ENCODE data around the gene FUT6. TPM values are rescaled to one million over a fixed set of nuclear protein-coding genes. Genes with fewer than 3 reads are reported as not detected.

Gene FUT6
- polyA plus RNA-seq, 3 donors, result not detected

GRCh38 chr19:5803441-5803751 lies 36.1 kb downstream of the FUT6 start:
- H3K27me3 Mint-ChIP-seq (ENCODE audit: low read depth in 3 of 3), result peaks cover 69 to 87% (median 79%) of the 10 kb centered on the region in 3 donors
- Histone ChIP-seq H3K9me3 (replicated peaks in 1 of 2; ENCODE audit: control insufficient read depth in 1 of 2, insufficient read depth in 1 of 2, low read length in 2 of 2) (peaks cover 10 to 17% of the 10 kb centered on the region in 2 donors), H3K27ac (ENCODE audit: low read depth in 1 of 2, low read length in 2 of 2) (no peak overlapping the region), H3K9ac (ENCODE audit: insufficient read depth, low read length, poor library complexity, severe bottlenecking) (no peak overlapping the region), H3K36me3 (replicated peaks in 1 of 2; ENCODE audit: control insufficient read depth in 1 of 2, insufficient read depth in 2 of 2, low read length in 2 of 2) (no peaks in the 10 kb centered on the region), H3K27me3 (ENCODE audit: control insufficient read depth in 2 of 2, insufficient read depth in 2 of 2, low read length in 2 of 2) (peaks cover 10 to 55% of the 10 kb centered on the region in 2 donors), H3K79me2 (ENCODE audit: insufficient read depth, low read length) (no peaks in the 10 kb centered on the region), H4K20me1 (ENCODE audit: insufficient read depth, low read length) (no peaks in the 10 kb centered on the region), H3K4me3 (replicated peaks in 1 of 3; ENCODE audit: low read depth in 2 of 3, low read length in 3 of 3) (peak overlapping the region in 2 of 3 experiments; percentile 27 to 67), H2AFZ (ENCODE audit: insufficient read depth, low read depth, low read length, poor library complexity, severe bottlenecking) (peak overlapping the region; percentile 74), H3K4me1 (ENCODE audit: control insufficient read depth in 1 of 2, insufficient read depth in 2 of 2, low read length in 2 of 2) (peaks cover 15 to 16% of the 10 kb centered on the region in 2 donors), H3K4me2 (replicated peaks; ENCODE audit: extremely low read depth, low read length, poor library complexity, severe bottlenecking) (peak overlapping the region; percentile 77)
- peaks cover 2 to 6% of the 10 kb centered on the region in 2 donors for H3K36me3 Mint-ChIP-seq
- no peak for TF ChIP-seq CTCF (IDR thresholded peaks at IDR 0.05)
- peaks cover 0 to 25% (median 13%) of the 10 kb centered on the region in 7 donors for H3K9me3 Mint-ChIP-seq
- H3K4me3 Mint-ChIP-seq, result peak overlapping the region; percentile 43 to 86
- H3K4me1 Mint-ChIP-seq, result peaks cover 21% of the 10 kb centered on the region
- intact Hi-C loops (cut with micrococcal nuclease), result loop anchor here (5.0 to 10.0 kb wide), 2 partner anchors 219 to 221 kb away; no protein-coding TSS in a partner anchor
- DNase-seq, result no peak
- WGBS (ENCODE audit: insufficient coverage), result 17% methylated on average over 8 of the region's 8 CpGs
- H3K27ac Mint-ChIP-seq, result no peak overlapping the region

DNA sequence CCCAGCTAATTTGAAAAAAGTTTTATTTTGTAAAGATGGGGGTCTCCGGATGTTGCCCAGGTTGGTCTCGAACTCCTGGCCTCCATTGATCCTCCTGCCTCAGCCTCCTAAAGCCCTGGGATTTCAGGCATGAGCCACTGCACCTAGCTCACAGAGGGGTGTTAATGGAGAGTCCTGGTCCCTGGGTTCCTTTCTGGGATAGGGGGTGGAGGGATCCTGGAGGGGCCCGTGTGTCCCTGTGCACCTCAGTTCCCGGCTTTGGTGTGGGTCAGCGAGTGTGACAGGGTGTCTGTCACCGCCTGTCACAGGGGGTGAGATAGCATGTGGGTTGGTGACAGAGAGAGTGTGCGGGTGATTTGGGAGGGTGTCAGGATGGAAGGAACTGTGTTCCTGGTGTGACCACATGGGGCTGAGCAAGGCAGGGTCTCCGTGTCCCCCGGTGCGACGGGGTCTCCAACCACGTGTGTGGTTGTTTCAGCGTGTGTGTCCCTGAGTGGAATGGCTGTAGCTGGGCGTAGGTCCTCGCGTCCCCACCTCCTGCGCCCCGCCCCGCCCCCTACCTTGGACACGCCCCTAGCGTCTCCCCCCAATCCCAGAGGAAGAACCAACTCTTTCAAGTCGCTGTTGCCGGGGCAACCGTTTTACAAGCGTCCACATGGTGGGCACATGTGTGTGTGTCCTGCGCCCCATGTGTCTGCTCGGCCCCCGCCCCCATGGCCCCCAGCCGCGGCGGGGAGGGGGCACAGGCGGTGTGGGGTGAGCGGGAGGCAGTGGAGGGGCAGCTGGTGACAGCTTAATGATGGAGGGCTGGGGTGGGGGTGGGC lies 37.5 kb downstream of the FUT6 start:
- peaks cover 0 to 24% (median 12%) of the 10 kb centered on the region in 7 donors for H3K9me3 Mint-ChIP-seq
- H3K4me3 ChIP-seq (replicated peaks in 1 of 3; ENCODE audit: low read depth in 2 of 3, low read length in 3 of 3), result no peak overlapping the region
- peaks cover 15 to 16% of the 10 kb centered on the region in 2 donors for H3K4me1 ChIP-seq (ENCODE audit: control insufficient read depth in 1 of 2, insufficient read depth in 2 of 2, low read length in 2 of 2)
- no peaks in the 10 kb centered on the region for H3K36me3 ChIP-seq (replicated peaks in 1 of 2; ENCODE audit: control insufficient read depth in 1 of 2, insufficient read depth in 2 of 2, low read length in 2 of 2)
- DNase-seq, result no peak
- H3K9me3 ChIP-seq (replicated peaks in 1 of 2; ENCODE audit: control insufficient read depth in 1 of 2, insufficient read depth in 1 of 2, low read length in 2 of 2), result peaks cover 10 to 16% of the 10 kb centered on the region in 2 donors
- no peaks in the 10 kb centered on the region for H3K79me2 ChIP-seq (ENCODE audit: insufficient read depth, low read length)
- peak overlapping the region in 1 of 2 donors; percentile 86 for H3K4me3 Mint-ChIP-seq
- intact Hi-C loops (cut with micrococcal nuclease), result loop anchor here (5.0 to 10.0 kb wide), 2 partner anchors 220 to 223 kb away; no protein-coding TSS in a partner anchor
- peak overlapping the region; percentile 21 for H2AFZ ChIP-seq (ENCODE audit: insufficient read depth, low read depth, low read length, poor library complexity, severe bottlenecking)
- H3K27me3 ChIP-seq (ENCODE audit: control insufficient read depth in 2 of 2, insufficient read depth in 2 of 2, low read length in 2 of 2), result peaks cover 10 to 53% of the 10 kb centered on the region in 2 donors
- peaks cover 65 to 85% (median 80%) of the 10 kb centered on the region in 3 donors for H3K27me3 Mint-ChIP-seq (ENCODE audit: low read depth in 3 of 3)
- H3K4me2 ChIP-seq (replicated peaks; ENCODE audit: extremely low read depth, low read length, poor library complexity, severe bottlenecking), result no peak overlapping the region
- H3K9ac ChIP-seq (ENCODE audit: insufficient read depth, low read length, poor library complexity, severe bottlenecking), result no peak overlapping the region
- peak overlapping the region in 2 of 7 donors; percentile 15 to 42 for H3K27ac Mint-ChIP-seq
- no peaks in the 10 kb centered on the region for H4K20me1 ChIP-seq (ENCODE audit: insufficient read depth, low read length)
- peaks cover 21% of the 10 kb centered on the region for H3K4me1 Mint-ChIP-seq
- no peak for TF ChIP-seq CTCF (IDR thresholded peaks at IDR 0.05)
- H3K36me3 Mint-ChIP-seq, result peaks cover 2 to 6% of the 10 kb centered on the region in 2 donors
- no peak overlapping the region for H3K27ac ChIP-seq (ENCODE audit: low read depth in 1 of 2, low read length in 2 of 2)
- 14% methylated on average over 25 of the region's 33 CpGs for WGBS (ENCODE audit: insufficient coverage)

Data from CD14-positive monocyte (primary cell).